Panc1 (cell line): ENCODE data around the gene RNF225. TPM values are rescaled to one million over a fixed set of nuclear protein-coding genes. Genes with fewer than 3 reads are reported as not detected.
"Not testable (repeated sequence)": the region's sequence is repeated elsewhere in the genome, so short reads cannot be mapped to it uniquely, and the experiment has no call there.

Experiments
- ATAC-seq: fragments of 200-7000 bp; cut with Tn5 transposase; 2 replicates; pipeline ENCODE4 v1.9.1; 2020; ENCODE audit warnings: mild to moderate bottlenecking, moderate library complexity
- BruUV-seq: library from RNA; stranded (reverse); fragments of 400-500 nt; replicated peaks from 2 replicates; lab custom pipeline; 2021; lab: Mats Ljungman, UMichigan
- CTCF ChIA-PET: fragments of 300-600 bp; sonication (Branson Sonifier 250); formaldehyde crosslinking; loops from one replicate; lab custom pipeline; 2022; ENCODE audit warnings: antibody characterized with exemption; lab: Charles Lee
- POLR2A ChIA-PET: fragments of 300-600 bp; sonication (Branson Sonifier 250); formaldehyde crosslinking; loops from one replicate; lab custom pipeline; 2022; ENCODE audit warnings: antibody characterized with exemption; lab: Charles Lee
- DNase-seq: peaks from one replicate; pipeline ENCODE4 v3.0.0-alpha.2; 2010; ENCODE audit warnings: low read depth, low spot score
- H3K27ac ChIP-seq: 2 replicates; pipeline ENCODE4 v1.5.1; 2011; ENCODE audit warnings: mild to moderate bottlenecking, low read length, inconsistent platforms
- H3K27me3 ChIP-seq: fragments of 200-500 bp; sonication (Bioruptor generic); 2 replicates; pipeline ENCODE4 v1.6.0; 2014; ENCODE audit warnings: low read length, inconsistent platforms; ENCODE audit not compliant: control insufficient read depth, insufficient read depth
- H3K36me3 ChIP-seq: fragments of 200-500 bp; sonication (Bioruptor generic); 2 replicates; pipeline ENCODE4 v1.5.1; 2014; ENCODE audit warnings: inconsistent platforms, mild to moderate bottlenecking, low read length, moderate library complexity; ENCODE audit not compliant: control insufficient read depth, insufficient read depth
- H3K4me1 ChIP-seq: 2 replicates; pipeline ENCODE4 v1.5.1; 2011; ENCODE audit warnings: inconsistent platforms, mild to moderate bottlenecking, low read length, moderate library complexity; ENCODE audit not compliant: control insufficient read depth, insufficient read depth
- H3K4me3 ChIP-seq, 2 experiments: 2 replicates each; pipeline ENCODE4 v1.5.1; 2011 to 2012; ENCODE audit warnings: low read depth in 2 of 2, low read length in 2 of 2, mild to moderate bottlenecking in 2 of 2, inconsistent platforms in 1 of 2, moderate library complexity in 1 of 2
- H3K9me3 ChIP-seq: fragments of 200-500 bp; sonication (Bioruptor generic); 2 replicates; pipeline ENCODE4 v1.5.1; 2014; ENCODE audit warnings: low read depth, mild to moderate bottlenecking, inconsistent platforms, low read length, moderate library complexity; ENCODE audit not compliant: control insufficient read depth, insufficient read depth
- CTCF ChIP-seq: fragments of 450-650 bp; IDR thresholded peaks from 2 replicates; pipeline ENCODE4 v1.5.1; 2017; ENCODE audit warnings: mild to moderate bottlenecking
- POLR2AphosphoS5 ChIP-seq: IDR thresholded peaks from 2 replicates; pipeline ENCODE4 v1.6.1; 2012; ENCODE audit warnings: mild to moderate bottlenecking, low read depth, low read length, moderate library complexity
- REST ChIP-seq, 2 experiments: IDR thresholded peaks; 2 replicates each; pipeline ENCODE4 v1.6.1; 2011 to 2012; ENCODE audit warnings: low read depth in 2 of 2, control low read depth in 1 of 2, low read length in 1 of 2, mild to moderate bottlenecking in 1 of 2, moderate library complexity in 1 of 2; ENCODE audit not compliant: insufficient read depth in 1 of 2
- SIN3A ChIP-seq: IDR thresholded peaks from 2 replicates; pipeline ENCODE4 v1.6.1; 2012; ENCODE audit warnings: low read depth, mild to moderate bottlenecking, low read length, moderate library complexity, borderline replicate concordance; ENCODE audit not compliant: insufficient read depth
- TCF7L2 ChIP-seq: IDR thresholded peaks from 2 replicates; pipeline ENCODE4 v1.6.1; 2011; ENCODE audit warnings: mild to moderate bottlenecking, low read depth, low read length, inconsistent platforms
- in situ Hi-C: cut with HindIII; loops from 2 replicates; pipeline ENCODE4 v1.10.0; 2016; ENCODE audit warnings: low sequenced_read_pairs, low pct_unique_long_range_greater_than_20kb
- intact Hi-C: fragments of 100-400 bp; cut with micrococcal nuclease; formaldehyde crosslinking; loops from one replicate; pipeline ENCODE4 v1.10.0; 2022; ENCODE audit not compliant: unreplicated experiment
- total RNA-seq: library from RNA; stranded (reverse); gene quantifications from one replicate; pipeline ENCODE4 v1.2.1, GENCODE V29; 2021; ENCODE audit not compliant: unreplicated experiment

Gene RNF225
- total RNA-seq, 1 experiment from 2014 or later: 1.6 TPM

- POLR2A ChIA-PET: interaction anchor here (0.5 to 2.0 kb wide), 3 partner anchors 15 to 187 kb away, joined by 3 to 16 read pairs (median 5); partner anchors contain the start of gene ZNF497
- ATAC-seq (peak; percentile 98), DNase-seq (no peak)
- intact Hi-C loops: no loop called here
- Histone ChIP-seq H3K36me3 (no peaks in the 10 kb centered on the region), H3K27me3 (no peaks in the 10 kb centered on the region), H3K9me3 (no peaks in the 10 kb centered on the region), H3K4me3 (peak overlapping the region; percentile 63 to 97), H3K4me1 (peaks cover 8% of the 10 kb centered on the region; the same call in 1 of the 2 replicates), H3K27ac (peak overlapping the region; percentile 72)
- CTCF ChIA-PET: interaction anchor here (0.6 to 0.9 kb wide), 4 partner anchors 151 to 491 kb away, joined by 3 to 9 read pairs (median 5); partner anchors contain the start of gene ZBTB45
- in situ Hi-C loops: no loop called here
- TSS peak; percentile 94 for BruUV-seq
- TF ChIP-seq POLR2AphosphoS5 (no peak; the same call in 1 of the 2 replicates), SIN3A (peak; percentile 63; the same call in 1 of the 2 replicates)
Observed at GRCh38 chr19:58346961-58347929, 48.2 kb upstream of the RNF225 start.

GRCh38 chr19:58348080-58348479, 47.4 kb upstream of the RNF225 start:
- CTCF ChIA-PET, H3K4me1 ChIP-seq, intact Hi-C loops, DNase-seq, H3K36me3 ChIP-seq, BruUV-seq, H3K27me3 ChIP-seq, H3K9me3 ChIP-seq, in situ Hi-C loops: not testable (repeated sequence)
- H3K4me3 ChIP-seq: peak overlapping the region; percentile 63 to 97
- peak overlapping the region; percentile 39 for H3K27ac ChIP-seq
- POLR2A ChIA-PET: interaction anchor here (1.0 to 2.0 kb wide), 2 partner anchors 14 to 15 kb away, joined by 3 to 16 read pairs; partner anchors contain the start of gene ZNF497
- ATAC-seq: peak; percentile 7

GRCh38 chr19:58349590-58349989, 45.9 kb upstream of the RNF225 start:
- Histone ChIP-seq H3K9me3 (no peaks in the 10 kb centered on the region), H3K4me3 (no peak overlapping the region), H3K4me1 (peaks cover 8% of the 10 kb centered on the region; the same call in 1 of the 2 replicates), H3K36me3 (no peaks in the 10 kb centered on the region), H3K27ac (no peak overlapping the region), H3K27me3 (no peaks in the 10 kb centered on the region)
- in situ Hi-C loops: no loop called here
- TSS peak; percentile 80 for BruUV-seq
- POLR2A ChIA-PET: no interaction called here
- intact Hi-C loops: no loop called here
- TF ChIP-seq REST (IDR thresholded peaks at IDR 0.05; ENCODE audit: insufficient read depth in 1 of 2, low read depth in 2 of 2, low read length in 1 of 2) (no peak), CTCF (no peak), TCF7L2 (no peak), SIN3A (no peak), POLR2AphosphoS5 (no peak)
- DNase-seq (no peak), ATAC-seq (no peak)
- CTCF ChIA-PET: no interaction called here
